T-helper 1 cell treated with Interleukin-12 subunit alpha and Interleukin-12 subunit beta and Interleukin-4 antibody, amounts not matched to agents 30 μg/mL and 1 μg/mL, for 36 hours (primary cell): Measurements from ENCODE around the gene ENG.
"Not testable (repeated sequence)": the region's sequence is repeated elsewhere in the genome, so short reads cannot be mapped to it uniquely, and the experiment has no call there.

Experiments used
- H3K27ac Mint-ChIP-seq: one replicate; pipeline ENCODE4 v1.8.0; 2021; ENCODE audit warnings: mild to moderate bottlenecking, mixed read lengths
- H3K27me3 Mint-ChIP-seq: one replicate; pipeline ENCODE4 v1.8.0; 2021; ENCODE audit warnings: low read depth, mixed read lengths
- H3K36me3 Mint-ChIP-seq: one replicate; pipeline ENCODE4 v1.8.0; 2021; ENCODE audit warnings: low read depth, mixed read lengths
- H3K4me1 Mint-ChIP-seq: one replicate; pipeline ENCODE4 v1.8.0; 2021; ENCODE audit warnings: low read depth, mixed read lengths
- H3K4me3 Mint-ChIP-seq: one replicate; pipeline ENCODE4 v1.8.0; 2021; ENCODE audit warnings: mild to moderate bottlenecking, moderate library complexity, mixed read lengths
- H3K9me3 Mint-ChIP-seq: one replicate; pipeline ENCODE4 v1.8.0; 2021; ENCODE audit warnings: mixed read lengths

Gene ENG

DNA sequence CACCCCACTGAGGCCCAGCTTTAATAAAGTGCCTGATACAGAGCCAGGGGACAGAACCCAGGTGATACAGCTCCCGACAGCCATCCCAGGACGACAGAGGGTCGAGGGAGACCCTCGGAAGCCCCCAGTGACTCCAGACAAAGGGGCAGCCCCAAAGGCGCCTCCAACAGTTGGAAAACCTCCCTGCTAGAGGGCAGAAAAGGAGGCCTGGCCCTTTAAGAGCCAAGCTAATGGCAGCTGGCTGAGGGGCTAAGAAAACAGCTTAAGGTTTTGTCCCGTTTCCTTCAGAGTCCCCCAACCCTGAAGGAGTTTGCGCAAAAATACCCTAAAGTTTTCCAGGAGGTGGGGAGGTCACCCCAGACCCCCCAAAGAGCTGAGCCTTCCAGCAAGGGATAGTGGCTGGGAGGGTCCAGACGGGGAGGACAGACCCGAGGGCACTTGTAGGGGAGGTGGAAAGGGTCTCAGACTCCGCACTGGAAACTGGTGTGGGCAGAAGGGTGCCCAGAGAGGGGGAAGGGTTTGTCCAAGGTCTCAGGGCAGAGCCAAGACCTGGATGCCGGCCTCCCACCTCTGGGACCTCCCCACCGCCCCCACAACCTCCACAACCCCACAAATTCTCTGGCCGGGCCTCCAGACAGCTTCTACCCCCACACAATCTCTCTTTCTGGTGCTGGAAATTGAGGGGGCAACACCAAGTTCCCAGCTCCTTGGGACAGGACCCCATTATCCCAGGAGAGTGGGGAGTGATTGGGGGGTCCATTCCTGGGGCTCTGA lies 31.2 kb upstream of the ENG start:
- peaks cover 16% of the 10 kb centered on the region for H3K4me1 Mint-ChIP-seq
- peaks cover 37% of the 10 kb centered on the region for H3K36me3 Mint-ChIP-seq
- no peaks in the 10 kb centered on the region for H3K27me3 Mint-ChIP-seq
- H3K27ac Mint-ChIP-seq = no peak overlapping the region
- H3K4me3 Mint-ChIP-seq = no peak overlapping the region
- no peaks in the 10 kb centered on the region for H3K9me3 Mint-ChIP-seq

DNA sequence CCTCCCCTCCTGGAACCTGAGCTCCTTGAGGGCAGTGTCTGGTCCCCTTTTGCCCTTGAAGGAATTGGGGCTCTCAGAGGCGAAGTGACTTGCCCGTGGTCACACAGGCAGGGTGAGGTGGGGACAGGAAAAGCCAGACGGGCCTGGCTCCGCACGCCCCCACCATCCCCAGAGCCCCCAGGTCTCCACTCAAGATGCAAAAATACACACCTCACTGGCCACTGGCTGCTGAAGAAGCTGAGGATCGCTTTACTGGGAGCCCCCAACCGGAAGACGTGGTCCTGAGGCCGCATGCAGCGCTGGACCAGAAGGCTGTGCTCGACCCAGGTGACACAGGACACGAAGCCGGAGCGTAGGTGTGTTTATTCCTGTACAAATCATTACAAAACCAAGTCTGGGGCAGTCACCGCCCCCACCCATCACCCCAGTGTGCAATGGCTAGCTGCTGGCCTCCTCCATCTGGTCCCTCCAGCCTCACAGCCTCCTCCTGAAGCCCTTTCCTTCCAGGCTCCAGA lies 30.6 kb upstream of the ENG start:
- H3K9me3 Mint-ChIP-seq = no peaks in the 10 kb centered on the region
- H3K27ac Mint-ChIP-seq = no peak overlapping the region
- H3K36me3 Mint-ChIP-seq = peaks cover 33% of the 10 kb centered on the region
- H3K4me3 Mint-ChIP-seq = no peak overlapping the region
- H3K4me1 Mint-ChIP-seq = peaks cover 14% of the 10 kb centered on the region
- no peaks in the 10 kb centered on the region for H3K27me3 Mint-ChIP-seq

- Mint-ChIP-seq H3K4me3 (no peak overlapping the region), H3K27ac (no peak overlapping the region), H3K4me1 (peaks cover 12% of the 10 kb centered on the region), H3K9me3 (no peaks in the 10 kb centered on the region), H3K36me3 (peaks cover 30% of the 10 kb centered on the region), H3K27me3 (no peaks in the 10 kb centered on the region)
Observed at GRCh38 chr9:127884427-127884911, 30.0 kb upstream of the ENG start.

DNA sequence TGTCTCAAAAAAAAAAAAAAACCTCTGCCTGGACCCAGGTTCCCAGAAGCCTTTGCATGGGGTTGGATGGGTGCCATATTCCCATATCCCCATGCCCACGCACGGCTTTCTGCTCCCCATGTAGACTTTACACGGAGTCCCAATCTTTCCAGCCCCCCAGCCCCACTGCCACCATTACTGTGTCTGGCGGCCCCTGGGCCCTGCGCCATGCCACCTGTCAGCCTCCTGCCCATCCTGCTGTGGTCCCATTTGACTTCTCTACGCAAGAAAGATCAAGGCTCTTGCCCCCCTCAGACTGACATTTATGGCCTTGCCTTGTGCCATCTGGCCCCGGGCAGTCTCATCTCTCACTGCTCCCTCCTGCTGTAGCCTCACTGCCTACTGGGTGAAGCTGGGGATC lies 29.5 kb upstream of the ENG start:
- Mint-ChIP-seq H3K4me1 (peaks cover 12% of the 10 kb centered on the region), H3K9me3 (no peaks in the 10 kb centered on the region), H3K27me3 (no peaks in the 10 kb centered on the region), H3K27ac (no peak overlapping the region), H3K36me3 (peaks cover 32% of the 10 kb centered on the region), H3K4me3 (no peak overlapping the region)

- not testable (repeated sequence) for H3K4me1 Mint-ChIP-seq, H3K27me3 Mint-ChIP-seq, H3K27ac Mint-ChIP-seq, H3K4me3 Mint-ChIP-seq, H3K9me3 Mint-ChIP-seq
- peaks cover 23% of the 10 kb centered on the region for H3K36me3 Mint-ChIP-seq
Observed at GRCh38 chr9:127881715-127882114, 27.3 kb upstream of the ENG start.

GRCh38 chr9:127880143-127880542 lies 25.7 kb upstream of the ENG start:
- Mint-ChIP-seq H3K27ac (no peak overlapping the region), H3K4me1 (peaks cover 8% of the 10 kb centered on the region), H3K9me3 (no peaks in the 10 kb centered on the region), H3K36me3 (peaks cover 17% of the 10 kb centered on the region), H3K27me3 (peaks cover 4% of the 10 kb centered on the region), H3K4me3 (no peak overlapping the region)

- peaks cover 9% of the 10 kb centered on the region for H3K36me3 Mint-ChIP-seq
- no peak overlapping the region for H3K4me3 Mint-ChIP-seq
- H3K27me3 Mint-ChIP-seq = peaks cover 4% of the 10 kb centered on the region
- H3K9me3 Mint-ChIP-seq = no peaks in the 10 kb centered on the region
- no peak overlapping the region for H3K27ac Mint-ChIP-seq
- peaks cover 4% of the 10 kb centered on the region for H3K4me1 Mint-ChIP-seq
Observed at GRCh38 chr9:127878652-127879390, 24.4 kb upstream of the ENG start.

DNA sequence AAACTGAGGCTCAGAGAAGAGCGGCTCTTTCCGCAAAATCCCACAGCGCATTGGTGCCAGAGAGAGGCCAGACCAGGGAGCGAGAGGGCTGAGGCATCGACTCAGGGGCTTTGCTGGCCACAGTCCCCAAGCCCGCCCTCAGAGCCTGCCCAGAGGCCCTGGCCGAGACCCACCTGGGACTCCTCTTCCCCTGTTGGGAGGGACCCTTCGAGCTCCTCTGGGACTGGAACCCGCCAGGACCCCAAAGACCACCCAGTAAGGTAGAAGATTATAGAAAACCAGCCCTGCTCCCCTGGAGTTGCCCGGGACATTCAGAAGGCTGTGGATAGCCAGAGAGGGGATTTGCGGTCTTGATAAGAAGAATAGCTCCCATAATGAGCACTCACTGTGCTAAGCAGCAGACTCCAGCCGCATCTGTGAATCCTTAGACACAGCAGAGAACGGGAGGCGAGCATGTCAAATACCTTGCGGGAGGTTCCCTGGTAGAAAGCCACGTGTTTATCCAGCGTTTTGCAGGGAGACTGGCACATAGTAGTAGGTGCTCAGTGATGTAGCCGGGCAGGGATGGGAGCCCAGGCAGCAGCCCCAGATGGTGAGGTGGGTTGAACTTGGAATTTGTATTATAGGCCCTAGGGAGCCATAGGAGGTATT lies 23.7 kb upstream of the ENG start:
- Mint-ChIP-seq H3K4me1 (peaks cover 4% of the 10 kb centered on the region), H3K4me3 (no peak overlapping the region), H3K9me3 (no peaks in the 10 kb centered on the region), H3K36me3 (peaks cover 9% of the 10 kb centered on the region), H3K27me3 (peaks cover 4% of the 10 kb centered on the region), H3K27ac (no peak overlapping the region)

DNA sequence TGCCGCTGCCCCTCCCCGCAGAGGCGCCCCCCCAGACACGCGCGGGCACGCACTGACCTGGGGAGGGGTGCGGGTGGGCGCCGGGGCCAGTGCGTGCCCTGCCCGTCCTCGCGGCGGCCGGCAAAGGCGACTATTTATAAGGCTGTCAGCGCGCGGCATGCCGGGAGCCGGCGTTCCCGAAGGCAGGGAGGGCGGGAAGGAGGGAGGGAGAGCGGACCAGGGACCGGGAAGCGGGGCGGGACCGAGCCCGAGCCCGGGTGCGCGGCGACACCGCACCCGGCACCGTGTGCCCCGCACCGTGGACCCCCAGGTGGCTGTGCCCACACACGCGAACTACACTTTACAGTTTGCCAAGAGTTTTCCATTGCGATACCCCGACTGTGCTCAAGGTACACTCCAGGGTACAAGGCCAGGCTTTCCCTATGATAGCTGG lies 23.1 kb upstream of the ENG start, which contains the start of gene AK1:
AK1 (minus strand) TSS at position 110 of the 433 bp plus-strand sequence. CDS start 3,058 bp downstream, outside the sequence.
- peaks cover under 1% of the 10 kb centered on the region for H3K4me1 Mint-ChIP-seq
- H3K4me3 Mint-ChIP-seq = no peak within 1 kb of the TSS
- peaks cover 4% of the 10 kb centered on the region for H3K36me3 Mint-ChIP-seq
- H3K27me3 Mint-ChIP-seq = peaks cover 4% of the 10 kb centered on the region
- no peaks in the 10 kb centered on the region for H3K9me3 Mint-ChIP-seq
- no peak within 1 kb of the TSS for H3K27ac Mint-ChIP-seq

- Mint-ChIP-seq H3K4me3 (no peak overlapping the region), H3K36me3 (peaks cover 4% of the 10 kb centered on the region), H3K27me3 (peaks cover 4% of the 10 kb centered on the region), H3K9me3 (no peaks in the 10 kb centered on the region), H3K27ac (no peak overlapping the region), H3K4me1 (no peaks in the 10 kb centered on the region)
Observed at GRCh38 chr9:127876764-127877562, 22.5 kb upstream of the ENG start.

GRCh38 chr9:127876026-127876763 lies 21.7 kb upstream of the ENG start:
- H3K4me3 Mint-ChIP-seq = no peak overlapping the region
- no peaks in the 10 kb centered on the region for H3K4me1 Mint-ChIP-seq
- H3K27ac Mint-ChIP-seq = no peak overlapping the region
- no peaks in the 10 kb centered on the region for H3K9me3 Mint-ChIP-seq
- H3K27me3 Mint-ChIP-seq = peaks cover 4% of the 10 kb centered on the region
- H3K36me3 Mint-ChIP-seq = peaks cover 4% of the 10 kb centered on the region

DNA sequence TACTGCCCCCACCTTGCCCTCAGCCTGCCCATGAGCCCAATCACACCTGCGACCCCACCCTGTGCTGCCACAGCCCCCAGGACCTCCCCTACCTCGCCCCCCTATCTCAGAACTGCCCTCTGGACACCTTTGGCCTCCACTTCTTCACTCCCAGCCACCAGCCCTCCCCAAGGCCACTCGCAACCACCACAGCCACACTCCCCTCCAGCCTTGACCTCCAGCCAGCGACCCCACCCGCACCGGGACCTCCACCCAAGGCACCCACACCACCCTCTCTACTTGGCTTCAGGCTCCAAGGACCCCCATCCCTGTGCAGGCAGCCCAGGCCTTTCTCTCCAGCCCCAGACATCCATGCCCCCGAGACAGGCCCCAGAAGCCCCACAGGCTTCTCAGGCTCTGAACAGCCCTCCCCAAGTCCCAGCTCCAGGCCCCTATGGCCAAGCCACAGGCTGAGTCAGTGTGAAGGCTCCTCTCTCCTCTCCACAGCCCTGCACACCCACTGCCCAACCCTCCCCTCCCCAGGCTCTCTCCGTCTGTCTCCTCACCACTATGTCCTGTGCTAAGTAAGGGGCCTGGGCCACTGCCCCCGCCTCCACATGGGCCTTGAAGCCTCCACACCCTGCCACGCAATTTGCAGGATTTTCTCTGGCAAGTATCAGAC lies 21.0 kb upstream of the ENG start:
- no peaks in the 10 kb centered on the region for H3K4me1 Mint-ChIP-seq
- H3K36me3 Mint-ChIP-seq = peaks cover 3% of the 10 kb centered on the region
- no peak overlapping the region for H3K4me3 Mint-ChIP-seq
- H3K27me3 Mint-ChIP-seq = peaks cover 4% of the 10 kb centered on the region
- H3K27ac Mint-ChIP-seq = no peak overlapping the region
- H3K9me3 Mint-ChIP-seq = no peaks in the 10 kb centered on the region
